Skeletal muscle satellite cell (primary cell): ENCODE data around the gene RAB3A. TPM values are rescaled to one million over a fixed set of nuclear protein-coding genes. Genes with fewer than 3 reads are reported as not detected.
A peak's percentile ranks its signal among the peaks of the same experiment; 100 is the strongest.

Experiments used
- H3K27me3 ChIP-seq: 2 replicates; pipeline ENCODE4 v1.7.0; 2013; ENCODE audit warnings: low read length; ENCODE audit not compliant: control insufficient read depth, insufficient read depth
- H3K36me3 ChIP-seq: 2 replicates; pipeline ENCODE4 v1.7.0; 2013; ENCODE audit warnings: mild to moderate bottlenecking, control low read depth, low read length; ENCODE audit not compliant: insufficient read depth
- H3K4me1 ChIP-seq: 2 replicates; pipeline ENCODE4 v1.7.0; 2013; ENCODE audit warnings: low read length; ENCODE audit not compliant: control insufficient read depth, insufficient read depth
- H3K4me2 ChIP-seq: 2 replicates; pipeline ENCODE4 v1.7.0; 2013; ENCODE audit warnings: mild to moderate bottlenecking, low read length
- H3K4me3 ChIP-seq: 2 replicates; pipeline ENCODE4 v1.7.0; 2013; ENCODE audit warnings: low read length
- H3K9ac ChIP-seq: 2 replicates; pipeline ENCODE4 v1.7.0; 2013; ENCODE audit warnings: mild to moderate bottlenecking, low read depth, low read length, moderate library complexity
- H3K9me3 ChIP-seq: replicated peaks from 2 replicates; pipeline ENCODE4 v1.7.0; 2013; ENCODE audit warnings: mild to moderate bottlenecking, control low read depth, low read length
- small RNA-seq: library from RNA; depleted of rRNA; stranded (forward); fragments of <200 nt; gene quantifications from one replicate; pipeline ENCODE3, GENCODE V24; 2012

The RAB3A gene

DNA sequence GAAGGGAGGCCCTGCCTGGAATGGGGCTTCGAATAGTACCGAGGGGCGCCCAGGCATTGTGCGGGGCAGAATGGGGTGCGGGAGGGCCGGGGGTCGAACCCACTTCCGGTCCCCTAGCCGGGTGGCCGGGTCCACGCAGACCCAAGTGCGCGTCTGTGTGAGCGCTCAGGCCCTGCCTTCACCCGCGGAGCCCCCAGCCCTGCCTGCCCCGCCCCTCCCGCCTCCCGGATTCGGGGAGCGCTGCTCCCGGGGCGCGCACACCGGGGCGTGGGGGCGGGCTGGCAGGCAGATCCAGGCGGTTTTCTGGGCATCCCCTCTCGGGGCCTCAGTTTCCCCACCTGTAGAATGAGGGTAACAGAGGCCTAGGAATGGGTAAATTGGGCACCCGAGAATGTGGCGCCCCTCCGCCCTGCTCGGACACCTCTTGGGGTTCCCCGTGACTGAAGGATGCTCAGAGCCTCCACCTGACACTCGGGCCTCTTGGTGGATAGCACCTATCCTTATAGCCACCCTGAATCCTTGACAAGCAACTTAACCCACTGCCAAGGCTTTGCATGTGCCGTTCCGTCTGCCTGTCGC is 50.2 kb downstream of the RAB3A start:
- peak overlapping the region; percentile 89 for H3K4me3 ChIP-seq
- H3K9ac ChIP-seq: peak overlapping the region; percentile 88
- H3K4me1 ChIP-seq: peaks cover 38% of the 10 kb centered on the region
- H3K4me2 ChIP-seq: peak overlapping the region; percentile 95
- H3K9me3 ChIP-seq: no peaks in the 10 kb centered on the region
- peaks cover 20% of the 10 kb centered on the region for H3K36me3 ChIP-seq
- H3K27me3 ChIP-seq: no peaks in the 10 kb centered on the region

DNA sequence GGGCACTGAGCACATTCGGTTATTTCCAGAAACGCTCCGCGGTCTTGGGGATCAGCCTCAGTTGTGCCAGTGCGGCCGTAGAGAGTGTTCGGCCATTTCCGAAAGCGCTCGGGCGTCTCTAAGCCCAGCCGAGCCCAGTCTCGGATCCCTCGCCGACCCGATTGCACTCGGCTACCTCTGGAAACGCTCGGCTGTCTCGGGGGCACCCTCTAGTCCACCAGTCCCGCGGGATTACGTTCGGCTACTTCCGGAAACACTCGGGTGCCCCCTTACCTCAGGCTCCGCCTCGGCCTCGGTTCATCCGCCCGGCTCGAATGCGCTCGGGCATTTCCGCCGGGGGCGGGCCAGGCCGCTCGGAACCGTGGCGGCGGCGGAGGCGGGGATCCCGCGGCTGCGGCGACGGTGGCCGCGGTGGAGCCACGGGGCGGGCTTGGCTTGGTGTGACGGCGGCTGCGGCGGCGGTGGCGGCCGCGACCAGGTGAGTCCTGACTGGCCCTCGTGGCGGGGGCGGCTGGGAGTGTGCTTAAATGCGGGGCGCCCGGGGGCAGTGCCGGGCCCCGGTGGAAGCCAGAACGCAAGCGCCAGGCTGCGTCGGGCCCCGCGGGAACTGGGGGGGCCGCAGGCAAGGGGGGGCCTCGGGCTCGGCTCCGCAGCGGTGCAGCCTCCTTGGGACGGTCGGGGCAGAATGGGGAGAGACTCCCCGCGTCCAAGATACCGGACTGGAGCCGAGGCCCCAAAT is 50.9 kb downstream of the RAB3A start, which contains the start of gene PIK3R2:
Gene PIK3R2, plus strand, starts transcription at position 347 of the 739 bp plus-strand sequence. CDS start 2,717 bp downstream, outside the sequence.
- Histone ChIP-seq H3K9ac (peak within 1 kb of the TSS; percentile 88), H3K4me1 (peaks cover 38% of the 10 kb centered on the region), H3K4me2 (peak within 1 kb of the TSS; percentile 95), H3K9me3 (no peaks in the 10 kb centered on the region), H3K36me3 (peaks cover 20% of the 10 kb centered on the region), H3K4me3 (peak within 1 kb of the TSS; percentile 89), H3K27me3 (no peaks in the 10 kb centered on the region)

GRCh38 chr19:18152442-18152816 is 51.4 kb downstream of the RAB3A start:
- H3K9ac ChIP-seq: peak overlapping the region; percentile 88
- H3K4me2 ChIP-seq: peak overlapping the region; percentile 85
- H3K4me3 ChIP-seq: peak overlapping the region; percentile 67
- no peaks in the 10 kb centered on the region for H3K9me3 ChIP-seq
- peaks cover 18% of the 10 kb centered on the region for H3K36me3 ChIP-seq
- H3K4me1 ChIP-seq: peaks cover 33% of the 10 kb centered on the region
- no peaks in the 10 kb centered on the region for H3K27me3 ChIP-seq

DNA sequence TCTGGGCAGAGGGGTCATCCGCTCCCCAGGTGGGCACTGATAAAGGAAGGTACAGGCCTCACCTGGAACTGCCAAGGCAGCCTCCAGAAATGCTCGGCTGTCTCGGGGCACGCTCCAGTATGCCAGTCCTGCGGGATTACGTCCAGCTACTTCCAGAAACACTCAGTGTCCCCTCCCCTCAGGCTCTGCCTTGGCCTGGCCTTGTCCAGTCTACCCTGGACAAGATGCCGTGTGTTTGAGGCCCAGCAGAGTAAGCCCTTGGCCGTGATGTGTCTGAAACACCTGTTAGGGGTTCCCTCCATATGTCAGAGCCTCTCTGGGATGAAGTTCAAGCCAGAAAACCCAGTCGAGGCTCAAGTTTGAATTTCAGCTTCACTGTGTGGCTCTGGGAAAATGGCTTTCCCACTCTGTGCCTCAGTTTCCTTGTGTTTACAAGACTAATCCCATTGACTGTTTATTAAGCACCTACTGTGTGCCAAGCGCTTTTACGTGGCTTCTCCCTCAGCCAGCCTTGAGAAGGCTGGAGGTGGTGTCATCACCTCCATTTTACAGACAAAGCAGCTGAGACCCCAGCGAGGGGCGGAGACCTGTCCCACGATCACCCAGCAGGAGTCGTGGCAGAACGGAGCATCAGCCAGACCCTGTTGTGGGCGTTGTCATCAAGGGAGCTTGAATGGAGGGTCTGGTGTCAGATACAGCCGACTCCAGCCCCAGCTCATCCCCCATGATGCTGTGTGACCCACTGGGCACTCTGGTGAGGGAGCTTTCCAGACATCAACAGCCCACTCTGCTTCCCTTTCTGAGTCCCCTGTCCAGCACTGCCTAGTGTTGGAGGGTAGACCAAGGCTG is 52.8 kb downstream of the RAB3A start:
- H3K36me3 ChIP-seq: peaks cover 12% of the 10 kb centered on the region
- peaks cover 19% of the 10 kb centered on the region for H3K4me1 ChIP-seq

GRCh38 chr19:18149596-18149975 is 54.3 kb downstream of the RAB3A start:
- H3K4me3 ChIP-seq: no peak overlapping the region
- peaks cover 16% of the 10 kb centered on the region for H3K36me3 ChIP-seq
- H3K27me3 ChIP-seq: no peaks in the 10 kb centered on the region
- H3K4me2 ChIP-seq: peak overlapping the region; percentile 28
- H3K4me1 ChIP-seq: peaks cover 18% of the 10 kb centered on the region
- H3K9me3 ChIP-seq: no peaks in the 10 kb centered on the region
- H3K9ac ChIP-seq: no peak overlapping the region

More for the DNA sequence above, 52.8 kb downstream of the RAB3A start:
- peak overlapping the region; percentile 85 for H3K4me2 ChIP-seq
- H3K4me3 ChIP-seq: no peak overlapping the region
- H3K9me3 ChIP-seq: no peaks in the 10 kb centered on the region
- no peaks in the 10 kb centered on the region for H3K27me3 ChIP-seq
- peak overlapping the region; percentile 88 for H3K9ac ChIP-seq

GRCh38 chr19:18147396-18147795 is 56.4 kb downstream of the RAB3A start:
- Histone ChIP-seq H3K9me3 (no peaks in the 10 kb centered on the region), H3K4me1 (peaks cover 9% of the 10 kb centered on the region), H3K9ac (no peak overlapping the region), H3K27me3 (no peaks in the 10 kb centered on the region), H3K36me3 (peaks cover 28% of the 10 kb centered on the region), H3K4me3 (no peak overlapping the region), H3K4me2 (no peak overlapping the region)

Small RNA genes lying within 50 kb of the gene (small RNA-seq; reads per million reads assigned to genes)
- gene IFI30: not detected
